COR-L47 (cell line): ENCODE results near the gene AIF1.

ENCODE experiments used
- DNase-seq: peaks from one replicate; lab custom pipeline; 2025; lab: John Stamatoyannopoulos, UW

AIF1 gene

GRCh38 chr6:31620586-31621319, 5.7 kb downstream of the AIF1 start, which contains the start of gene PRRC2A:
PRRC2A (plus strand) TSS chr6:31620715; CDS start chr6:31622790, 2,075 bp downstream.
- peak; percentile 82 for DNase-seq

GRCh38 chr6:31621320-31621939, 6.4 kb downstream of the AIF1 start:
- DNase-seq: no peak

GRCh38 chr6:31621991-31622390, 7.0 kb downstream of the AIF1 start:
- DNase-seq: no peak

- DNase-seq: no peak
Measured at GRCh38 chr6:31622684-31623091, 7.7 kb downstream of the AIF1 start.

- DNase-seq: no peak
Measured at GRCh38 chr6:31624070-31624469, 9.0 kb downstream of the AIF1 start.

GRCh38 chr6:31626952-31627351, 11.9 kb downstream of the AIF1 start:
- DNase-seq: no peak

GRCh38 chr6:31627690-31628287, 12.8 kb downstream of the AIF1 start:
- no peak for DNase-seq

GRCh38 chr6:31629014-31629413, 14.0 kb downstream of the AIF1 start:
- DNase-seq: no peak

GRCh38 chr6:31630177-31630934, 15.3 kb downstream of the AIF1 start:
- no peak for DNase-seq

GRCh38 chr6:31631209-31631608, 16.2 kb downstream of the AIF1 start:
- DNase-seq: no peak

GRCh38 chr6:31631681-31632278, 16.7 kb downstream of the AIF1 start:
- no peak for DNase-seq

- DNase-seq: no peak
Measured at GRCh38 chr6:31632279-31632946, 17.4 kb downstream of the AIF1 start.

- DNase-seq: no peak
Measured at GRCh38 chr6:31633447-31633846, 18.4 kb downstream of the AIF1 start.

GRCh38 chr6:31634131-31634530, 19.1 kb downstream of the AIF1 start:
- DNase-seq: no peak

GRCh38 chr6:31634969-31635575, 20.0 kb downstream of the AIF1 start:
- DNase-seq: no peak

- DNase-seq: no peak
Measured at GRCh38 chr6:31636698-31637596, 21.9 kb downstream of the AIF1 start.

- DNase-seq: no peak
Measured at GRCh38 chr6:31639043-31639442, 24.0 kb downstream of the AIF1 start.

GRCh38 chr6:31639449-31639861, 24.4 kb downstream of the AIF1 start:
- no peak for DNase-seq

- DNase-seq: no peak
Measured at GRCh38 chr6:31640612-31641011, 25.6 kb downstream of the AIF1 start.

GRCh38 chr6:31641370-31641769, 26.3 kb downstream of the AIF1 start:
- no peak for DNase-seq
